Neural crest cell (in vitro differentiated cells): ENCODE measurements around the gene SLC22A1. TPM values are rescaled to one million over a fixed set of nuclear protein-coding genes. Genes with fewer than 3 reads are reported as not detected.

Source experiments
- DNase-seq: peaks from one replicate; pipeline ENCODE4 v3.0.0; 2021; ENCODE audit warnings: low read depth, mixed read lengths, low spot score
- H3K27ac Mint-ChIP-seq: one replicate; pipeline ENCODE4 v1.8.0; 2021; ENCODE audit warnings: mild to moderate bottlenecking, mixed read lengths; ENCODE audit not compliant: unreplicated experiment
- H3K27me3 Mint-ChIP-seq: 2 replicates; pipeline ENCODE4 v1.8.0; 2021; ENCODE audit warnings: low read depth, mild to moderate bottlenecking, mixed read lengths
- H3K36me3 Mint-ChIP-seq: 2 replicates; pipeline ENCODE4 v1.8.0; 2021; ENCODE audit warnings: low read depth, mild to moderate bottlenecking, mixed read lengths
- H3K4me1 Mint-ChIP-seq: 2 replicates; pipeline ENCODE4 v1.8.0; 2021; ENCODE audit warnings: mixed read lengths
- H3K4me3 Mint-ChIP-seq: one replicate; pipeline ENCODE4 v1.8.0; 2021; ENCODE audit warnings: mild to moderate bottlenecking, mixed read lengths
- H3K9me3 Mint-ChIP-seq: 2 replicates; pipeline ENCODE4 v1.8.0; 2021; ENCODE audit warnings: mixed read lengths
- total RNA-seq: library from RNA; stranded (reverse); gene quantifications from 2 replicates; pipeline ENCODE4 v1.2.1, GENCODE V29; 2021
- TF ChIP-seq, protein P1 (sequence below): fragments of 200-600 bp; sonication (generic); conservative IDR thresholded peaks from 2 replicates; pipeline ENCODE4 v1.5.0; 2021; ENCODE audit warnings: antibody characterized with exemption, mild to moderate bottlenecking

The SLC22A1 gene
- total RNA-seq, 1 donor from 2014 or later, result 2.1 TPM

DNA sequence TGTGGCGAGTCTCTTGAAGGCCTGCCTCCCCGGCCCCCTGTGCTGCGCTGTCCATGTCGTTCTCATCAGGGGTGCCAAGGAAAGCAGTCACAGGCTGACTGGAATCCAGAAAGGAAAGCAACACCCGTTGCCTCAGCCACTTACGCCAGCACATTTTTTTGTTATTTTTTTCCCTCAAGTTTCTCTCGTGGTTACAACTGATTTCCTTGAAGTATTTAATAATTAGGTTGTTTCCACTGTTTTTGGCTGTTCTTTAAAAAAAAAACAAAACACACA is 17.9 kb upstream of the SLC22A1 start:
- Mint-ChIP-seq H3K27ac (no peak overlapping the region), H3K27me3 (no peaks in the 10 kb centered on the region), H3K4me3 (no peak overlapping the region), H3K4me1 (no peaks in the 10 kb centered on the region), H3K9me3 (no peaks in the 10 kb centered on the region), H3K36me3 (peaks cover 33% of the 10 kb centered on the region)
- TF ChIP-seq, protein P1, sequence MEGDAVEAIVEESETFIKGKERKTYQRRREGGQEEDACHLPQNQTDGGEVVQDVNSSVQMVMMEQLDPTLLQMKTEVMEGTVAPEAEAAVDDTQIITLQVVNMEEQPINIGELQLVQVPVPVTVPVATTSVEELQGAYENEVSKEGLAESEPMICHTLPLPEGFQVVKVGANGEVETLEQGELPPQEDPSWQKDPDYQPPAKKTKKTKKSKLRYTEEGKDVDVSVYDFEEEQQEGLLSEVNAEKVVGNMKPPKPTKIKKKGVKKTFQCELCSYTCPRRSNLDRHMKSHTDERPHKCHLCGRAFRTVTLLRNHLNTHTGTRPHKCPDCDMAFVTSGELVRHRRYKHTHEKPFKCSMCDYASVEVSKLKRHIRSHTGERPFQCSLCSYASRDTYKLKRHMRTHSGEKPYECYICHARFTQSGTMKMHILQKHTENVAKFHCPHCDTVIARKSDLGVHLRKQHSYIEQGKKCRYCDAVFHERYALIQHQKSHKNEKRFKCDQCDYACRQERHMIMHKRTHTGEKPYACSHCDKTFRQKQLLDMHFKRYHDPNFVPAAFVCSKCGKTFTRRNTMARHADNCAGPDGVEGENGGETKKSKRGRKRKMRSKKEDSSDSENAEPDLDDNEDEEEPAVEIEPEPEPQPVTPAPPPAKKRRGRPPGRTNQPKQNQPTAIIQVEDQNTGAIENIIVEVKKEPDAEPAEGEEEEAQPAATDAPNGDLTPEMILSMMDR, result no peak
- no peak for DNase-seq

DNA sequence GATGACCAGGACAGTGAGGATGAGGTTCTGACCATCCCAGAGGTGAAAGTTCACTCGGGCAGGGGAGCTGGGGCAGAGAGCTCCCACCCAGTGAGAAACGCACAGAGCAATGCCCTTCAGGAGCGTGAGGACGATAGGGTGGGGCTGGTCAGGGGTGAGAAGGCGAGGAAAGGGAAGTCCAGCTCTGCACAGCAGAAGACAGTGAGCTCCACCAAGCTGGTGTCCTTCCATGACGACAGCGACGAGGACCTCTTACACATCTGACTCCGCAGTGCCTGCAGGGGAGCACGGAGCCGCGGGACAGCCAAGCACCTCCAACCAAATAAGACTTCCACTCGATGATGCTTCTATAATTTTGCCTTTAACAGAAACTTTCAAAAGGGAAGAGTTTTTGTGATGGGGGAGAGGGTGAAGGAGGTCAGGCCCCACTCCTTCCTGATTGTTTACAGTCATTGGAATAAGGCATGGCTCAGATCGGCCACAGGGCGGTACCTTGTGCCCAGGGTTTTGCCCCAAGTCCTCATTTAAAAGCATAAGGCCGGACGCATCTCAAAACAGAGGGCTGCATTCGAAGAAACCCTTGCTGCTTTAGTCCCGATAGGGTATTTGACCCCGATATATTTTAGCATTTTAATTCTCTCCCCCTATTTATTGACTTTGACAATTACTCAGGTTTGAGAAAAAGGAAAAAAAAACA is 16.6 kb upstream of the SLC22A1 start:
- Mint-ChIP-seq H3K36me3 (peaks cover 31% of the 10 kb centered on the region), H3K4me3 (no peak overlapping the region), H3K27ac (no peak overlapping the region), H3K4me1 (no peaks in the 10 kb centered on the region), H3K9me3 (no peaks in the 10 kb centered on the region), H3K27me3 (no peaks in the 10 kb centered on the region)
- TF ChIP-seq, protein P1, result no peak
- no peak for DNase-seq

DNA sequence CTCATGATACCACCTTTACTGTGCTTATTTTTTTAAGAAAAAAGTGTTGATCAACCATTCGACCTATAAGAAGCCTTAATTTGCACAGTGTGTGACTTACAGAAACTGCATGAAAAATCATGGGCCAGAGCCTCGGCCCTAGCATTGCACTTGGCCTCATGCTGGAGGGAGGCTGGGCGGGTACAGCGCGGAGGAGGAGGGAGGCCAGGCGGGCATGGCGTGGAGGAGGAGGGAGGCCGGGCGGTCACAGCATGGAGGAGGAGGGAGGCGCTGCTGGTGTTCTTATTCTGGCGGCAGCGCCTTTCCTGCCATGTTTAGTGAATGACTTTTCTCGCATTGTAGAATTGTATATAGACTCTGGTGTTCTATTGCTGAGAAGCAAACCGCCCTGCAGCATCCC is 15.6 kb upstream of the SLC22A1 start:
- H3K4me1 Mint-ChIP-seq, result no peaks in the 10 kb centered on the region
- no peak overlapping the region for H3K27ac Mint-ChIP-seq
- no peaks in the 10 kb centered on the region for H3K27me3 Mint-ChIP-seq
- no peaks in the 10 kb centered on the region for H3K9me3 Mint-ChIP-seq
- DNase-seq, result no peak
- no peak overlapping the region for H3K4me3 Mint-ChIP-seq
- H3K36me3 Mint-ChIP-seq, result peaks cover 33% of the 10 kb centered on the region
- TF ChIP-seq, protein P1, result no peak

DNA sequence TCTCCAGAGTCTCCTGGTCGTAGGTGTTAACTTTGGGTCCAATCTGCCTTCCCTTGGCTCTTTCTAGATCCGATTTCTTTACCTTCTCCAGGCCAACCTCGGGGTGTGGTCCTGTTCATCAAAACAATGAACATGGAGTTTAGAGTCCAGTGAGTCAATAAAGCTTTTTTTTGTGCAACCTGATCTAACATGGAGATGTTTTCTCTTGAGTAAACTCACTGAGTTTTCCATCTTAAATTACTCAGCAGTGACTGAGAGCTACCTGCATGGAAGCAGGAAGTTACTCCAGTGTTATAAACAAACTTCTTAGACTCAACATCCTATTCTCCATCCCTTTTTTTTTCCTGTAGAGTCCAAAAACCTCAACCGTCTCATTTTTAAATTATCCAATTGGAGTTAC is 14.9 kb upstream of the SLC22A1 start:
- Mint-ChIP-seq H3K4me3 (no peak overlapping the region), H3K27ac (no peak overlapping the region), H3K9me3 (no peaks in the 10 kb centered on the region), H3K36me3 (peaks cover 31% of the 10 kb centered on the region), H3K4me1 (no peaks in the 10 kb centered on the region), H3K27me3 (no peaks in the 10 kb centered on the region)
- DNase-seq, result no peak
- TF ChIP-seq, protein P1, result no peak

DNA sequence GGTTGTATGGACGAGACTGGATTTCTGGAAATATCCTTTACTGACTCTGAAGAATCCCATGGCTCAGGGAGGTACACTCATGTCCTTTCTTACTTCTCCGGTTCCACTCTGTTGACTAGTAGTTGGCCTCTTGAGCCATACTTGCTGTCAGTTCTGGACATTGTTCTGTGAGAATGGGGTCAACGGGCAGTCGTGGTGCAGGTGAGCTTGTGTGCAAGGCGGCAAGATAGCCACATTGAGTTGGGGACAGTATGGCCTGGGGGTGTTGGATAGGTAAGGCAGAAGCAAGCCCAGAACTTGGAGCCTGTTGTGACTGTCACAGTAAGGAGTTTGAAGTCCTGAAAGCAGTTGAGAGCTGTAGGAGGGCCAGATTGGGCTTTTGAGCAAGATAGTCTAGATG is 13.5 kb upstream of the SLC22A1 start:
- no peak overlapping the region for H3K4me3 Mint-ChIP-seq
- no peak for DNase-seq
- peak overlapping the region; percentile 57 for H3K27ac Mint-ChIP-seq
- TF ChIP-seq, protein P1, result no peak
- peaks cover 41% of the 10 kb centered on the region for H3K36me3 Mint-ChIP-seq
- H3K4me1 Mint-ChIP-seq, result no peaks in the 10 kb centered on the region
- no peaks in the 10 kb centered on the region for H3K27me3 Mint-ChIP-seq
- no peaks in the 10 kb centered on the region for H3K9me3 Mint-ChIP-seq
